GM19324 (cell line): ENCODE results near the gene BEST2.
"Not testable (repeated sequence)": the region's sequence is repeated elsewhere in the genome, so short reads cannot be mapped to it uniquely, and the experiment has no call there.

Experiments
- ATAC-seq: cut with Tn5 transposase; IDR thresholded peaks from one replicate; pipeline ENCODE4 v1.9.1; 2021; ENCODE audit warnings: mild to moderate bottlenecking, moderate library complexity; ENCODE audit not compliant: unreplicated experiment, low FRiP score

Gene BEST2

DNA sequence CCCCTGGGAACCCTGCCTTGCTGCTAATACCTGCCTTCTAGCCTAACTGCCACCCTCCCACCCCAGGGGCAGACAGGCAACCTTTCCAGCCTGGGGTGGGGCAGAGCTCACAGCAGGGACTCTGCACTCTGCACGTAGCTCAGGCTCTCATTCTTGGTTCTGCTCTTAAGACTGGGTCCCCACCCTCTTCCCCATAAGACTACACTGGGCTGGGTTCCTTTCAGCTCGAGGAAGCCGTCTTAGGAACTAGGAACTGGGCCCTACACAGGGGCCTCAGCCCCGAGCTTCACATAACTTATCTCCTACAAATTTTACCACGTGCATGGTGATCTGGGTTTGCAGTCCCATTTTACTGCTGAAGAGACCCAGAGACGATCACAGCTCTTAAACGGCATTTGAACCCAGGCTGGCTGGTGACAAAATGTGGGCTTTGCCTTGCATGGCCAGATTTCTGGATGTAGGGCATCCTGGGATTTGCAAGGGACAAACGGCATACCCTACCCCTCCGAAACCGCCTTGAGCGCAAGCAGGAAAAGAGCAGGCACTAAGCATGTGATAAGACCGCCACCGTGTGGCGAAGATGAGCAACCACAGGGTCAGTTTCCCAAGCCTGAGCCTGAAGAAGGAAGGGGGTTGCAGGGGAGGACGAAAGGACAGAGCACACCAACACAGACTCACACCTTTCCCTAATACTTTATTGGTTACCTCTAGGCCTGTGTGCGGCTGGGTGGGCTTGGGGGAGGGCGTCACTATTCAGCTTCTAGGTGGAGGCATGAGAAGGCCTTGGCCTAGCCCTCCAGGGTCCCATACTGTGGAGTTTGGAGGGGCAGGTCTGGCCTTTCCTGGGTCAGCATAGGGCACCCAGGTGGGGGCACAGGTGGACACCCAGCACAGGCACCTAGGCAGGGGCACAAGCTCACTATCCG is 44.8 kb downstream of the BEST2 start:
- no peak for ATAC-seq

DNA sequence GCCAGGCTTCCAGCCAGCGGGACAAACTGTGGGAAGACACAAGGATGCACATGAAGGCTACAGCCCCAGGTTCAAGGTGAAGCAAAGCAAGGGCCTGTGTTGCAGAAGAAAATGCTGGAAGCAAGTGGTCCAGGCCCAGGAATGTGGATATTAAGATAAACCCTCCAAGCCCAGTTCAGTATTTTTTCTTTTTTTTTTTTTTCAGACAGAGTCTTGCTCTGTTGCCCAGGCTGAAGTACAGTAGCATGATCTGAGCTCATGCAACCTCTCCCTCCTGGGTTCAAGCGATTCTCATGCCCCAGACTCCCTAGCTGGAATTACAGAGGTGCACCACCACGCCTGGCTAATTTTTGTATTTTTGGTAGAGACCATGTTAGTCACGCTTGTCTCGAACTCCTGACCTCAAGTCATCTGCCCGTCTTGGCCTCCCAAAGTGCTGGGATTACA is 45.6 kb downstream of the BEST2 start:
- ATAC-seq = no peak

DNA sequence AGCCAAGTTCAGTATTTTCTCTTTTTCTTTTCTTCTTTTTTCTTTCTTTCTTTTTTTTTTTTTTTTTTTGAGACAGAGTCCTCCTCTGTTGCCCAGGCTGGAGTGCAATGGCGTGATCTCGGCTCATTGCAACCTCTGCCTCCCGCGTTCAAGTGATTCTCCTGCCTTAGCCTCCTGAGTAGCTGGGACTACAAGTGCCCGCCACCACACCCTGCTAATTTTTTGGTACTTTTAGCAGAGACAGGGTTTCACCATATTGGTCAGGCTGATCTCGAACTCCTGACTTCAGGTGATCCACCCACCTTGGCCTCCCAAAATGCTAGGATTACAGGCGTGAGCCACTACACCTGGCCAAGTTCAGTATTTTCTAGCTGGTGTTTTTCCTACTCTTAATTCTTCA is 46.0 kb downstream of the BEST2 start:
- ATAC-seq = not testable (repeated sequence)

DNA sequence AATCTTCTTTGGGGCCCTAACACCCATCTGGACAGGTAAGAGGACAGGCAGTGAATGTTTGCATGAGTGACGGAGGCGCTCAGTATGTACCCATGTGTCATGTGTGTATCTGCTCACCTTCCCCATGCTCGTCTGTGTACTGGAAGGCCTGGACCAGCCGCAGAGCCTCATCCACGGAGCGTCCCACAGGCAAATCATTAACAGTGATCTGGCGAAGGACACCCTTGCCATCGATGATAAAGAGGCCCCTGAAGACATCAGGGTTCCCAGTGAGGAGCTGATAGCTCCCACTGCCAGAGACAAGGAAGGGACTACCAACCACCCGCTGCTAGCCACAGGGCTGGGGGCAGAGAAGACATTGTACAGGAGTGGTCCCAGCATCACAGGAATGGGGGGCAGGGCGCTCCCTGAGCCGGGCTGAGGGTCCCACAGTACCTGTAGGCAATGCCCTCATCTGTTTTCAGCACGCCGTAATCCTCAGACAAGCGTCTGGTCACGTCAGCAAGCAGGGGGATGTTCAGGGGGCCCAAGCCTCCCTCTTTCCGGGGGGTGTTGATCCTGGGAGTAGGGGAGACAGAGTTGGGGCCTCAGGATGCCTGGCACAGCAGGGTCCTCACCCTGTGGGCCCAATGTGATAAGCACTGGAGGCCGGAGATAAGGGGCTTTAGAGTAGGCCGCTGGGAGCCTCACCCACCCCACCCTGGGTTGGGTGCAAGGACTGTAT is 48.3 kb downstream of the BEST2 start:
- no peak for ATAC-seq

DNA sequence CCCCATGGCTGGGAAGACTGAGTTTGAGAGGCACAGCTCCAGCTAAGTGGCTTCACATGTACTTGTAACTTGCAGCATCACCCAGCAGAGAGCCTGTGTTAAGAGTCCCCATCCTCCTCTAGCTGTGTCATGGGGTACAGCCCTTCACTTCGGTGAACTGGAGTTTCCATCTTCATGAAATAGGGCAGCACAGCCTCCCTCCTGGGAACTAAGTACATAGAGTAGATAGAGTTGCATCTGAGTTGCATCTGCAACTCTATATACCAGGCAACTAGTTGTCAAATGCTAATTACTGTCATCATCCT is 48.8 kb downstream of the BEST2 start:
- ATAC-seq = no peak

DNA sequence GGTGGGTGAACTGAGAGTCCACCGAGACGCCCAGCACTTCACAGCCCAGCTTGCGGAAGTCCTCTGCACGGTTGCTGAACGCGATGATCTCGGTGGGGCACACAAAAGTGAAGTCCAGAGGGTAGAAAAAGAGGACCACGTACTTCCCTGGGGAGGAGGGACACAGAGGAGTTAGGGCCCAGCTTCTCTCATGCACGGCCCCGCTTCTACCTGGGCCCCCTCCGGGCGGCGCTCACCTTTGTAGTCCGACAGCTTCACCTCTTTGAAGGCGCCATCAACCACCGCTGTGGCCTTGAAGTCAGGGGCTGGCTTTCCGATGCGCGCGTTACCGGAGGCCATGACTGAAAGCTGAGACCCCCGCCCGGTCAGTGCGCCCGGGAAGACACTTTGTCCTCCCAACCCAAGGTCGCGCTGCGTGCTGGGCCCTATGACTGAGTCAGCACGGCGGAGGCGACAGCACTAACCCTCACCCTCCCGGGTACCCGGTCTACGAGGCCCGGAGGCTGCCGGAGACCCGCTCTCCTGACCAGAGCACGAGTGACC is 49.4 kb downstream of the BEST2 start:
- ATAC-seq = no peak

DNA sequence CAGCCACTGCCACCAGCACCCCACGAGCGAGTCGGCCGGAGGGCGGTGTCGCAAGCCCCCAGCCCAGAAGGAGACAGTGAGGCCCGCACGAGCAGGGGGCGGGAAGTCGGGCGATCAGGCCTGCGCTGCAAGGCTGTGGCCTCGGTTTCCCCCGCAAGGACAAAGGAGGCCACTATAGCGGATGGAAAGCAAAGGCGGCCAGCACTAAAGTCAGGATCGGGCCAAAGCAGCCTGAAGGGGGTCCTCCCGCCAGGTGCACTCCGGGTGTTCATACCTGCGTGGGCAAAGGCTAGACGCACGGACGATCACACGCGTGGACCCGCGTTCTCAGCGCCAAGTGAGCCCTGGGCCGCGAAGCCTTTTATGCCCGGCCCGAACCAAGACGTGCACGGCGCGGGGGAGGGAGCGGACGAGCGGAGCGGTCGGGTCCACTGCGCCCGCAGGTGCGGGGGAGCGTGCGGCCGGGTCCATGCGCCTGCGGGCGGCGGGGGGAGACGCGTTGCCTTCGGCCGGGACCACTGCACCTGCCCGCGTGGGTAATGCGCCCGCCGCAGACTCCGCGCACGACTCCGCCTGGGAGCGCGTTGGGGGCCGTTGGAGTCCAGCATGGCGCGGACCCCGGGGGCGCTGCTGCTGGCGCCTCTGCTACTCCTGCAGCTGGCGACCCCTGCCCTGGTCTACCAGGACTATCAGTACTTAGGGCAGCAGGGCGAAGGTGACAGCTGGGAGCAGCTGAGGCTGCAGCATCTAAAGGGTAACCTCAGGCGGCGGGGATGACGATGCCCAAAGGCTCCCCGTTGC is 50.1 kb downstream of the BEST2 start, which contains the start of the genes PRDX2 and THSD8:
Gene PRDX2 (minus strand): TSS at position 335 of the 801 bp plus-strand sequence. CDS start 539 bp downstream, outside the sequence.
Gene THSD8 (plus strand): TSS at position 604 of the 801 bp plus-strand sequence. CDS start 3 bp downstream, at position 607.
- peak; percentile 42 for ATAC-seq

DNA sequence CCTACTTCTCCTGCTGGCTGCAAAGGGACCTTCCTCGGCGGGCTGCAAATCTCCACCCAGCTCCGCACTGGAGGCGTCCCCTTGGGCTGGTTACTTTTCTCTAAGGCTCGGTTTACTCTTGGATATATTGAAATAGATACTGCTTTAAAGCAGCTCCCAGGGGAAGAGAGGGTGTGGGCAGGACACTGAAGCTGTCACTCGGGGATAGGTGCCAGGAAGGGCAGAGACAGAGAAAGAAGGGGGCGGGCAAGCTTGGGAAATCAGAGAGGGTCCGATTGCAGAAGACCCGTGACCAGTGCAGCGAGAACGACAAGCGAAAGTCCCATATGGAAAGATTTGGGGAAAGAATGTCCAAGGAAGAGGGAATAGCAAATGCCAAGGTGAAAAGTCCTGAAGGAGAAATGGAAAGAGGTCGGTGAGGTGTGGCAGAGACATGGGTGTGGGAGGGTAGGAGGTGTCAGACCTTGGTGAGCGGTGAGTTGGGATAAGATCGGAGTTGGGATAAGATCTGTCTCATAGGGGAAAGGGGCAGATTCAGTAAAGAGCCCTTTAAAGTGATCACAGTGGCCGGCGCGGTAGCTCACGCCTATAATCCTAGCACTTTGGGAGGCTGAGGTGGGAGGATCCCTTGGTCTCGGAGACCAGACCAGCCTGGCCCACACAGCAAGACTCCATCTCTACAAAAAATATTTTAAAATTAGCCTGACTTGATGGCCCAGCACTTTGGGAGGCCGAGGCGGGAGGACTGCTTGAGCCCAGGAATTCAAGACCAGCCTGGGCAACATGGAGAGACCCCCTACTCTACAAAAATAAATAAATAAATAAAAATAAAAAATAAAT is 50.9 kb downstream of the BEST2 start:
- no peak for ATAC-seq

DNA sequence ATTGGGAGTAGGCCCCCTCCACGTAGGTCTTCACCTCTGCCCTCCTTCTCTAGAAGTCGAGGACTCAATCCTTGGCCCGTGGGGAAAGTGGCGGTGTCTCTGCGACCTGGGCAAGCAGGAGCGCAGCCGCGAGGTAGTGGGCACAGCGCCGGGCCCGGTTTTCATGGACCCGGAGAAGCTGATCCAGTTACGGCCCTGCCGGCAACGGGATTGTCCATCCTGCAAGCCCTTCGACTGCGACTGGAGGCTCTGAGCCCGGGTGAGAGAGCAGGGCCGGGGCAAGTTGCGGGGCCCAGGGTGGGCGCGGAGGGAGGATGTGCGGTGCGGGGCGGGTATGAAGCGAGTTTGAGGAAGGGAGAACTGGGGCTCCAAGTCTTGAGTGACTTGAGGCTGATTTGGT is 52.5 kb downstream of the BEST2 start:
- ATAC-seq = no peak

DNA sequence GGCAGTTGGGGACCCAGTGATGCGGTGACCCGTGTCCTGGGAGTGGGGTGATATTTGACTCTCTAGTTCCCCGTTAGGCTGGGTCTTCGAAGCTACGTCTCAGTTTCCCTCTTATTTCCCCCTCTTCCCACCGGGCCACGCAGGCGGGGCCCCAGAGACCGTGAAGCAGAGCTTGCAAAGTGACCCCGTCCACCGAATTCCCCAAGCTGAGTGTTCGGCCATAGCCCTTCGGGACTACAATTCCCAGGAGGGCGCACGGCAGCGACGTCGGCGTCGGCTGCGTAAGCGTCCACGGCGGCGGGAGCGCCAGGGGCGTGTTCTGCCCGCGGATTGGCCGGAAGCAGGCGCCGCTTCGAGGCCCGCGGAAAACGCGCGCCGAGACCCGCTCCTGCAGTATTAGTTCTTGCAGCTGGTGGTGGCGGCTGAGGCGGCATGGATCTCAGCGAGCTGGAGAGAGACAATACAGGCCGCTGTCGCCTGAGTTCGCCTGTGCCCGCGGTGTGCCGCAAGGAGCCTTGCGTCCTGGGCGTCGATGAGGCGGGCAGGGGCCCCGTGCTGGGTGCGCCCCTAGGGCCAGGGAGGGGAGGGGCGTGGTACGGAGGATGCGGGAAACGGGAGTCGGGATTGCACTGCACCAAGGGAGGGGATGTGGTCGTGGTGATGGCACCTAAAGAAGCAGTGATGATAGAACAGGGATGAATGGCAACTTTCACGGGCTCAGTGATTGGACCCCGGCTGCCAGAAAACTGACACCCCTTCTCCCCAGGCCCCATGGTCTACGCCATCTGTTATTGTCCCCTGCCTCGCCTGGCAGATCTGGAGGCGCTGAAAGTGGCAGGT is 54.9 kb downstream of the BEST2 start, which contains the start of gene RNASEH2A:
Gene RNASEH2A (plus strand): TSS at position 343 of the 840 bp plus-strand sequence. CDS start 90 bp downstream, at position 433.
- peak; percentile 79 for ATAC-seq
